H9 (cell line): ENCODE data around the gene MAPK13. TPM values are rescaled to one million over a fixed set of nuclear protein-coding genes. Genes with fewer than 3 reads are reported as not detected.

ENCODE experiments used
- DNase-seq: peaks from one replicate; pipeline ENCODE4 v3.0.0-alpha.2; 2017
- H2AFZ ChIP-seq: one replicate; pipeline ENCODE4 v1.6.1; 2013; ENCODE audit warnings: mild to moderate bottlenecking, low read length, control low read depth, moderate library complexity
- H2AK5ac ChIP-seq: 2 replicates; pipeline ENCODE4 v1.6.1; 2013; ENCODE audit warnings: low read length, control low read depth, mixed read lengths; ENCODE audit not compliant: insufficient read length
- H2BK120ac ChIP-seq: one replicate; pipeline ENCODE4 v1.6.1; 2013; ENCODE audit warnings: low read depth, mild to moderate bottlenecking, low read length, control low read depth, inconsistent platforms; ENCODE audit not compliant: poor library complexity, severe bottlenecking
- H2BK12ac ChIP-seq: 2 replicates; pipeline ENCODE4 v1.6.1; 2013; ENCODE audit warnings: low read length, control low read depth, mixed read lengths, low read depth; ENCODE audit not compliant: insufficient read length
- H2BK15ac ChIP-seq: 2 replicates; pipeline ENCODE4 v1.6.1; 2013; ENCODE audit warnings: low read depth, low read length, control low read depth
- H2BK20ac ChIP-seq: one replicate; pipeline ENCODE4 v1.6.1; 2013; ENCODE audit warnings: low read depth, mild to moderate bottlenecking, low read length, control low read depth, inconsistent platforms; ENCODE audit not compliant: poor library complexity, severe bottlenecking
- H2BK5ac ChIP-seq: 2 replicates; pipeline ENCODE4 v1.6.1; 2013; ENCODE audit warnings: low read length, control low read depth, mixed read lengths; ENCODE audit not compliant: insufficient read length
- H3K14ac ChIP-seq: 2 replicates; pipeline ENCODE4 v1.6.1; 2013; ENCODE audit warnings: low read length, control low read depth; ENCODE audit not compliant: insufficient read depth
- H3K18ac ChIP-seq: 2 replicates; pipeline ENCODE4 v1.6.1; 2013; ENCODE audit warnings: low read depth, mild to moderate bottlenecking, mixed read lengths, low read length, control low read depth; ENCODE audit not compliant: insufficient read length
- H3K23ac ChIP-seq: 2 replicates; pipeline ENCODE4 v1.6.1; 2013; ENCODE audit warnings: low read length, control low read depth, mixed read lengths, low read depth; ENCODE audit not compliant: insufficient read length
- H3K23me2 ChIP-seq: 2 replicates; pipeline ENCODE4 v1.6.1; 2013; ENCODE audit warnings: low read depth, mild to moderate bottlenecking, mixed read lengths, low read length, control low read depth; ENCODE audit not compliant: insufficient read length, poor library complexity, severe bottlenecking
- H3K27ac ChIP-seq: 2 replicates; pipeline ENCODE4 v1.5.1; 2013; ENCODE audit warnings: low read length, control low read depth, mixed read lengths, low read depth; ENCODE audit not compliant: insufficient read length
- H3K27me3 ChIP-seq: 2 replicates; pipeline ENCODE4 v1.6.1; 2013; ENCODE audit warnings: low read length, control low read depth, inconsistent platforms; ENCODE audit not compliant: insufficient read depth
- H3K4ac ChIP-seq: 2 replicates; pipeline ENCODE4 v1.6.1; 2013; ENCODE audit warnings: low read depth, mild to moderate bottlenecking, control low read depth, inconsistent platforms, low read length, moderate library complexity
- H3K4me1 ChIP-seq: 2 replicates; pipeline ENCODE4 v1.6.1; 2013; ENCODE audit warnings: low read length, control low read depth, inconsistent platforms; ENCODE audit not compliant: insufficient read depth
- H3K4me2 ChIP-seq: 2 replicates; pipeline ENCODE4 v1.6.1; 2013; ENCODE audit warnings: low read length, control low read depth, mixed read lengths; ENCODE audit not compliant: insufficient read length, insufficient read depth
- H3K56ac ChIP-seq: 2 replicates; pipeline ENCODE4 v1.6.1; 2013; ENCODE audit warnings: low read depth, mild to moderate bottlenecking, mixed read lengths, low read length, control low read depth; ENCODE audit not compliant: insufficient read length
- H3K79me1 ChIP-seq: 2 replicates; pipeline ENCODE4 v1.6.1; 2013; ENCODE audit warnings: low read depth, mild to moderate bottlenecking, moderate library complexity, low read length, control low read depth, inconsistent platforms; ENCODE audit not compliant: insufficient read depth, poor library complexity, severe bottlenecking
- H3K79me2 ChIP-seq: 2 replicates; pipeline ENCODE4 v1.6.1; 2013; ENCODE audit warnings: low read length, control low read depth, inconsistent platforms; ENCODE audit not compliant: insufficient read depth
- H3K9ac ChIP-seq: 2 replicates; pipeline ENCODE4 v1.6.1; 2013; ENCODE audit warnings: low read length, control low read depth, mixed read lengths; ENCODE audit not compliant: insufficient read length; ENCODE audit errors: extremely low read depth
- H3K9me3 ChIP-seq: one replicate; pipeline ENCODE4 v1.6.1; 2013; ENCODE audit warnings: low read depth, low read length, inconsistent platforms; ENCODE audit not compliant: control insufficient read depth
- H3T11ph ChIP-seq: one replicate; pipeline ENCODE4 v1.6.1; 2013; ENCODE audit warnings: mild to moderate bottlenecking, low read length, control low read depth, inconsistent platforms
- H4K20me1 ChIP-seq: one replicate; pipeline ENCODE4 v1.6.1; 2013; ENCODE audit not compliant: control insufficient read depth, insufficient read length, insufficient read depth
- H4K5ac ChIP-seq: 2 replicates; pipeline ENCODE4 v1.6.1; 2013; ENCODE audit warnings: low read depth, mild to moderate bottlenecking, mixed read lengths, low read length, control low read depth; ENCODE audit not compliant: insufficient read length
- H4K8ac ChIP-seq: replicated peaks from 2 replicates; pipeline ENCODE4 v1.6.1; 2013; ENCODE audit warnings: low read length, control low read depth, mixed read lengths, low read depth; ENCODE audit not compliant: insufficient read length
- H4K91ac ChIP-seq: 2 replicates; pipeline ENCODE4 v1.6.1; 2013; ENCODE audit warnings: low read depth, mild to moderate bottlenecking, moderate library complexity, mixed read lengths, low read length, control low read depth; ENCODE audit not compliant: insufficient read length
- H3K27ac Mint-ChIP-seq, 3 experiments: 2 replicates in 2 of 3; 3 replicates in 1 of 3; pipeline ENCODE4 v1.8.0; 2020 to 2021; ENCODE audit warnings: mixed read lengths in 3 of 3, mild to moderate bottlenecking in 1 of 3, moderate library complexity in 1 of 3
- H3K27me3 Mint-ChIP-seq: 2 replicates; pipeline ENCODE4 v1.8.0; 2021; ENCODE audit warnings: low read depth, mild to moderate bottlenecking, moderate library complexity, mixed read lengths
- H3K36me3 Mint-ChIP-seq, 3 experiments: 2 replicates in 2 of 3; 3 replicates in 1 of 3; pipeline ENCODE4 v1.8.0; 2020 to 2021; ENCODE audit warnings: low read depth in 3 of 3, mixed read lengths in 3 of 3; ENCODE audit not compliant: insufficient read depth in 1 of 3
- H3K4me1 Mint-ChIP-seq, 2 experiments: 2 replicates each; pipeline ENCODE4 v1.8.0; 2020; ENCODE audit warnings: mixed read lengths in 2 of 2
- H3K4me3 Mint-ChIP-seq, 2 experiments: 2 replicates in 1 of 2; 3 replicates in 1 of 2; pipeline ENCODE4 v1.8.0; 2020 to 2021; ENCODE audit warnings: mild to moderate bottlenecking in 2 of 2, mixed read lengths in 2 of 2, moderate library complexity in 1 of 2
- H3K9me3 Mint-ChIP-seq, 2 experiments: 2 replicates in 1 of 2; 3 replicates in 1 of 2; pipeline ENCODE4 v1.8.0; 2020; ENCODE audit warnings: mild to moderate bottlenecking in 2 of 2, mixed read lengths in 2 of 2, moderate library complexity in 1 of 2
- WGBS: extraction: QIAGEN DNeasy Blood & Tissue Kit; methylation state at CpG from one replicate; pipeline ENCODE4 v1.1.7; 2013; ENCODE audit warnings: missing lambda C conversion rate, low lambda C conversion rate, mixed read lengths; ENCODE audit not compliant: insufficient read length; ENCODE audit errors: extremely low coverage; 5-methylcytosine and 5-hydroxymethylcytosine counted together
- total RNA-seq: library from RNA; stranded (reverse); gene quantifications from 2 replicates; pipeline ENCODE4 v1.2.1, GENCODE V29; 2021
- TF ChIP-seq, protein P1 (sequence below): fragments of 200-600 bp; sonication (generic); conservative IDR thresholded peaks from 3 replicates; pipeline ENCODE4 v1.8.0; 2021; ENCODE audit warnings: antibody characterized with exemption, mild to moderate bottlenecking

Gene MAPK13
- total RNA-seq, 1 experiment from 2014 or later: 18.9 TPM

DNA sequence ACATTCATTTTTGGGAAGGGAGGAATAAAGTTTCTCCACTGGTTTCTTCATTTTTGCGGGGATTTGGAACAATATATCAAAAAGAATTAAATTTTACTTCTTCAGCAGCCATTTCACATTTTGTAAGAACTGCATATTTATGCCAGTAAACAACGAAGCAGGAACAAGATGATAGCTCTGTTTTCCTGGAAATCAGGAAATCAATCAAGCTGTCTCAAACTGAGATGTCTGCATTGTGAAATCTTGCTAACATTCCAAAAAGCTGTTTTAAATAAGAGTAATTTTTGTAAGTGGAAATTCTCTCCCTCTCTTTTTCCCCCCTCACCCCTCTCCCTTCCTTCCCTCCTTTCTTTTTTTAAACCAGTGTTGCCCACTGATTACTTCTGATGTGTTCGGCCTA lies 20.0 kb downstream of the MAPK13 start:
- Histone ChIP-seq H3K9ac (no peak overlapping the region), H2BK20ac (no peak overlapping the region), H3K4me1 (no peaks in the 10 kb centered on the region), H2BK120ac (no peak overlapping the region), H3T11ph (no peak overlapping the region), H2AK5ac (no peak overlapping the region), H4K8ac (no peak overlapping the region), H2BK5ac (no peak overlapping the region), H3K18ac (no peak overlapping the region), H4K20me1 (no peaks in the 10 kb centered on the region), H3K23ac (no peak overlapping the region), H2BK12ac (no peak overlapping the region), H2BK15ac (no peak overlapping the region), H4K91ac (no peak overlapping the region), H3K79me1 (no peaks in the 10 kb centered on the region), H4K5ac (no peak overlapping the region), H3K27me3 (no peaks in the 10 kb centered on the region), H3K27ac (no peak overlapping the region), H3K14ac (no peak overlapping the region), H3K9me3 (no peaks in the 10 kb centered on the region), H3K79me2 (no peaks in the 10 kb centered on the region), H3K23me2 (no peaks in the 10 kb centered on the region), H3K56ac (no peak overlapping the region), H2AFZ (no peak overlapping the region), H3K4ac (no peak overlapping the region), H3K4me2 (no peak overlapping the region)
- no peak overlapping the region for H3K27ac Mint-ChIP-seq
- no peak overlapping the region for H3K4me3 Mint-ChIP-seq
- no CpG with 5 or more reads among the region's 3 CpGs for WGBS
- H3K27me3 Mint-ChIP-seq: peaks cover 3% of the 10 kb centered on the region
- H3K4me1 Mint-ChIP-seq: peaks cover 6 to 7% of the 10 kb centered on the region in 2 experiments
- H3K9me3 Mint-ChIP-seq: peaks cover 12 to 17% of the 10 kb centered on the region in 2 experiments
- DNase-seq: no peak
- H3K36me3 Mint-ChIP-seq: peaks cover 2 to 9% (median 6%) of the 10 kb centered on the region in 3 experiments; a peak in 4 of 7 replicates
- TF ChIP-seq, protein P1, sequence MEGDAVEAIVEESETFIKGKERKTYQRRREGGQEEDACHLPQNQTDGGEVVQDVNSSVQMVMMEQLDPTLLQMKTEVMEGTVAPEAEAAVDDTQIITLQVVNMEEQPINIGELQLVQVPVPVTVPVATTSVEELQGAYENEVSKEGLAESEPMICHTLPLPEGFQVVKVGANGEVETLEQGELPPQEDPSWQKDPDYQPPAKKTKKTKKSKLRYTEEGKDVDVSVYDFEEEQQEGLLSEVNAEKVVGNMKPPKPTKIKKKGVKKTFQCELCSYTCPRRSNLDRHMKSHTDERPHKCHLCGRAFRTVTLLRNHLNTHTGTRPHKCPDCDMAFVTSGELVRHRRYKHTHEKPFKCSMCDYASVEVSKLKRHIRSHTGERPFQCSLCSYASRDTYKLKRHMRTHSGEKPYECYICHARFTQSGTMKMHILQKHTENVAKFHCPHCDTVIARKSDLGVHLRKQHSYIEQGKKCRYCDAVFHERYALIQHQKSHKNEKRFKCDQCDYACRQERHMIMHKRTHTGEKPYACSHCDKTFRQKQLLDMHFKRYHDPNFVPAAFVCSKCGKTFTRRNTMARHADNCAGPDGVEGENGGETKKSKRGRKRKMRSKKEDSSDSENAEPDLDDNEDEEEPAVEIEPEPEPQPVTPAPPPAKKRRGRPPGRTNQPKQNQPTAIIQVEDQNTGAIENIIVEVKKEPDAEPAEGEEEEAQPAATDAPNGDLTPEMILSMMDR: no peak
